T follicular helper cell (primary cell): ENCODE results near the gene LETM1.

Experiments used
- DNase-seq: peaks from one replicate; pipeline ENCODE4 v3.0.0-alpha.2; 2020; ENCODE audit warnings: low read depth

Gene LETM1

GRCh38 chr4:1762264-1763010, 93.5 kb downstream of the LETM1 start:
- DNase-seq = no peak
